ENCODE measurements around the gene RAD52. TPM values are rescaled to one million over a fixed set of nuclear protein-coding genes. Genes with fewer than 3 reads are reported as not detected.

The RAD52 gene
- total RNA-seq, 1 experiment from 2014 or later = 11.4 TPM

- no peak for DNase-seq (ENCODE audit: low read depth)
Measured at GRCh38 chr12:868722-869121, 80.8 kb downstream of the RAD52 start.

- DNase-seq (ENCODE audit: low read depth) = no peak
Measured at GRCh38 chr12:867905-868304, 81.6 kb downstream of the RAD52 start.

GRCh38 chr12:865614-866013 lies 83.9 kb downstream of the RAD52 start:
- DNase-seq (ENCODE audit: low read depth) = no peak

- DNase-seq (ENCODE audit: low read depth) = no peak
Measured at GRCh38 chr12:863285-863684, 86.2 kb downstream of the RAD52 start.

- no peak for DNase-seq (ENCODE audit: low read depth)
Measured at GRCh38 chr12:862303-862911, 87.1 kb downstream of the RAD52 start.

Other genes with a start within 250 kb of the RAD52 start
- gene WNK1, start 197.1 kb downstream of the RAD52 start, total RNA-seq (2014; rRNA removed; shearing (Covaris generic)) = 24.8 and 27.0 TPM in 2 replicates
- 18.1 and 22.8 TPM in 2 replicates for gene ERC1, start 41.5 kb upstream of the RAD52 start, total RNA-seq (2014; rRNA removed; shearing (Covaris generic))